GM10266 (cell line): ENCODE results near the gene ANKRD7.

Experiments used
- DNase-seq: peaks from one replicate; pipeline ENCODE4 v3.0.0; 2012; ENCODE audit errors: extremely low spot score
- CTCF ChIP-seq: IDR thresholded peaks from 2 replicates; pipeline ENCODE4 v1.5.1; 2012; ENCODE audit warnings: mild to moderate bottlenecking, low read depth; ENCODE audit not compliant: control insufficient read depth, insufficient read depth; ENCODE audit errors: missing control alignments

ANKRD7 gene

GRCh38 chr7:118264836-118265235, 40.3 kb downstream of the ANKRD7 start:
- DNase-seq: no peak
- TF ChIP-seq CTCF: no peak

GRCh38 chr7:118280319-118281012, 56.0 kb downstream of the ANKRD7 start:
- TF ChIP-seq CTCF: no peak
- DNase-seq: no peak

- no peak for DNase-seq
- TF ChIP-seq CTCF: no peak
These were observed 56.7 kb downstream of the ANKRD7 start for GRCh38 chr7:118281196-118281595.

- no peak for TF ChIP-seq CTCF
- DNase-seq: no peak
These were observed 60.9 kb downstream of the ANKRD7 start for GRCh38 chr7:118285358-118285757.

- DNase-seq: no peak
- TF ChIP-seq CTCF: no peak
These were observed 61.6 kb downstream of the ANKRD7 start for GRCh38 chr7:118286131-118286530.

GRCh38 chr7:118288098-118288497, 63.6 kb downstream of the ANKRD7 start:
- no peak for TF ChIP-seq CTCF
- no peak for DNase-seq

GRCh38 chr7:118289476-118289875, 65.0 kb downstream of the ANKRD7 start:
- TF ChIP-seq CTCF: no peak
- DNase-seq: no peak
